Gastrocnemius medialis (tissue), 4 donors: ENCODE results near the gene LPAR3.

Experiments
- CTCF ChIP-seq, 5 experiments: fragments of 450-650 bp in 3 of 5; fragments of 200-600 bp in 2 of 5; sonication (generic) in 2 of 5; IDR thresholded peaks in 4 of 5; conservative IDR thresholded peaks in 1 of 5; 1 replicate in 4 of 5; 2 replicates in 1 of 5; pipeline ENCODE4 v1.5.1; 2016 to 2019; ENCODE audit warnings: antibody characterized with exemption in 5 of 5, mild to moderate bottlenecking in 3 of 5, moderate library complexity in 3 of 5
- POLR2A ChIP-seq, 2 donors: fragments of 450-650 bp; IDR thresholded peaks; one replicate each; pipeline ENCODE4 v1.6.1; 2017; ENCODE audit warnings: antibody characterized with exemption in 2 of 2, mild to moderate bottlenecking in 2 of 2, moderate library complexity in 2 of 2

- TF ChIP-seq POLR2A (IDR thresholded peaks at IDR 0.05) (no peak), CTCF (IDR thresholded peaks at IDR 0.05 in 4 of 5, conservative IDR thresholded peaks at IDR 0.05 in 1 of 5) (no peak)
Observed at GRCh38 chr1:84855168-84855567, 37.8 kb downstream of the LPAR3 start.
